Erythroblast (primary cell): ENCODE measurements around the gene KRT31.
"Not testable (repeated sequence)": the region's sequence is repeated elsewhere in the genome, so short reads cannot be mapped to it uniquely, and the experiment has no call there.

Source experiments
- DNase-seq, 2 experiments: peaks; one replicate each; lab custom pipeline; 2025; lab: John Stamatoyannopoulos, UW
- GATA1 ChIP-seq: IDR thresholded peaks from 2 replicates; pipeline ENCODE4 v1.6.1; 2011; ENCODE audit warnings: low read depth, mild to moderate bottlenecking, control low read depth, low read length, moderate library complexity
- POLR2A ChIP-seq: IDR thresholded peaks from 2 replicates; pipeline ENCODE4 v1.6.1; 2011; ENCODE audit warnings: mild to moderate bottlenecking, low read length

The KRT31 gene

GRCh38 chr17:41411072-41411840 lies 13.8 kb upstream of the KRT31 start:
- DNase-seq = no peak
- TF ChIP-seq POLR2A (no peak), GATA1 (no peak)

- no peak for DNase-seq
- TF ChIP-seq GATA1 (no peak), POLR2A (no peak)
Measured at GRCh38 chr17:41407226-41407625, 9.8 kb upstream of the KRT31 start.

- no peak for TF ChIP-seq GATA1
- TF ChIP-seq POLR2A = no peak
- DNase-seq = no peak
Measured at GRCh38 chr17:41406205-41406604, 8.8 kb upstream of the KRT31 start.

- DNase-seq = no peak
- no peak for TF ChIP-seq POLR2A
- TF ChIP-seq GATA1 = no peak
Measured at GRCh38 chr17:41404024-41404671, 6.7 kb upstream of the KRT31 start.

- TF ChIP-seq POLR2A = no peak
- no peak for TF ChIP-seq GATA1
- no peak for DNase-seq
Measured at GRCh38 chr17:41403404-41404023, 6.1 kb upstream of the KRT31 start.

GRCh38 chr17:41402161-41402560 lies 4.8 kb upstream of the KRT31 start:
- no peak for DNase-seq
- TF ChIP-seq POLR2A (no peak), GATA1 (no peak)

- TF ChIP-seq POLR2A = no peak
- TF ChIP-seq GATA1 = no peak
- no peak for DNase-seq
Measured at GRCh38 chr17:41396340-41396739, 1.1 kb downstream of the KRT31 start.

- TF ChIP-seq GATA1 = no peak
- no peak for DNase-seq
Measured at GRCh38 chr17:41395611-41396010, 1.8 kb downstream of the KRT31 start.

GRCh38 chr17:41395044-41395443 lies 2.4 kb downstream of the KRT31 start:
- not testable (repeated sequence) for DNase-seq

- TF ChIP-seq GATA1 (no peak), POLR2A (no peak)
- no peak for DNase-seq
Measured at GRCh38 chr17:41394254-41394996, 3.0 kb downstream of the KRT31 start.

- no peak for DNase-seq
- TF ChIP-seq GATA1 (no peak), POLR2A (no peak)
Measured at GRCh38 chr17:41393826-41394225, 3.6 kb downstream of the KRT31 start.

GRCh38 chr17:41393294-41393693 lies 4.1 kb downstream of the KRT31 start:
- TF ChIP-seq GATA1 (no peak), POLR2A (no peak)
- no peak for DNase-seq

- DNase-seq = no peak
- TF ChIP-seq GATA1 (no peak), POLR2A (no peak)
Measured at GRCh38 chr17:41392278-41392677, 5.1 kb downstream of the KRT31 start.

- no peak for DNase-seq
- TF ChIP-seq POLR2A (no peak), GATA1 (no peak)
Measured at GRCh38 chr17:41391535-41391934, 5.9 kb downstream of the KRT31 start.
